WTC11 (cell line): ENCODE measurements around the gene LMAN2. TPM values are rescaled to one million over a fixed set of nuclear protein-coding genes. Genes with fewer than 3 reads are reported as not detected.
A peak's percentile ranks its signal among the peaks of the same experiment; 100 is the strongest.

Source experiments
- CREM ChIP-seq: sonication (generic); formaldehyde crosslinking; IDR thresholded peaks from 2 replicates; pipeline ENCODE4 v1.8.1; 2022; ENCODE audit warnings: mild to moderate bottlenecking, missing genetic modification reagents, moderate library complexity
- ESRRA ChIP-seq: sonication (generic); formaldehyde crosslinking; IDR thresholded peaks from 2 replicates; pipeline ENCODE4 v1.8.1; 2022; ENCODE audit warnings: mild to moderate bottlenecking, missing genetic modification reagents, borderline replicate concordance
- ETV6 ChIP-seq: sonication (generic); formaldehyde crosslinking; IDR thresholded peaks from 2 replicates; pipeline ENCODE4 v1.8.1; 2022; ENCODE audit warnings: mild to moderate bottlenecking, missing genetic modification reagents
- IRF2 ChIP-seq: sonication (generic); formaldehyde crosslinking; IDR thresholded peaks from 2 replicates; pipeline ENCODE4 v1.8.0; 2022; ENCODE audit warnings: low read depth, missing genetic modification reagents, borderline replicate concordance
- KAT7 ChIP-seq: sonication (generic); formaldehyde crosslinking; IDR thresholded peaks from 2 replicates; pipeline ENCODE4 v1.8.1; 2023; ENCODE audit warnings: missing genetic modification reagents, mild to moderate bottlenecking, borderline replicate concordance
- RORB ChIP-seq: fragments of 250-450 bp; sonication (Bioruptor Pico); IDR thresholded peaks from 2 replicates; pipeline ENCODE4 v1.9.0; 2021; ENCODE audit warnings: mild to moderate bottlenecking
- SMAD4 ChIP-seq: sonication (generic); formaldehyde crosslinking; IDR thresholded peaks from 2 replicates; pipeline ENCODE4 v1.8.0; 2022; ENCODE audit warnings: mild to moderate bottlenecking, missing genetic modification reagents
- SP1 ChIP-seq: sonication (generic); formaldehyde crosslinking; conservative IDR thresholded peaks from 2 replicates; pipeline ENCODE4 v1.8.1; 2022; ENCODE audit warnings: missing genetic modification reagents
- TCF7 ChIP-seq: sonication (generic); formaldehyde crosslinking; IDR thresholded peaks from 2 replicates; pipeline ENCODE4 v1.8.0; 2022; ENCODE audit warnings: mild to moderate bottlenecking, low read depth, missing genetic modification reagents, moderate library complexity
- ZNF396 ChIP-seq: fragments of 250-450 bp; sonication (Bioruptor Pico); IDR thresholded peaks from 2 replicates; pipeline ENCODE4 v1.8.0; 2021; ENCODE audit warnings: mild to moderate bottlenecking, moderate library complexity, borderline replicate concordance
- ZNF416 ChIP-seq: fragments of 250-450 bp; sonication (Bioruptor Pico); IDR thresholded peaks from 2 replicates; pipeline ENCODE4 v1.9.0; 2021; ENCODE audit warnings: mild to moderate bottlenecking, inconsistent platforms
- ZNF423 ChIP-seq: fragments of 250-450 bp; sonication (Bioruptor Pico); IDR thresholded peaks from 2 replicates; pipeline ENCODE4 v2.1.2; 2022; ENCODE audit warnings: mild to moderate bottlenecking, moderate library complexity
- ZNF671 ChIP-seq: fragments of 250-450 bp; sonication (Bioruptor Pico); IDR thresholded peaks from 2 replicates; pipeline ENCODE4 v1.8.0; 2021; ENCODE audit warnings: mild to moderate bottlenecking
- total RNA-seq: library from RNA; stranded (reverse); gene quantifications from 3 replicates; pipeline ENCODE4 v1.2.3, GENCODE V29; 2021
- TF ChIP-seq, protein P1 (sequence below): sonication (generic); formaldehyde crosslinking; IDR thresholded peaks from 2 replicates; pipeline ENCODE4 v1.8.1; 2022; ENCODE audit warnings: low read depth, missing genetic modification reagents, borderline replicate concordance
- TF ChIP-seq, protein P2 (sequence below): sonication (generic); formaldehyde crosslinking; IDR thresholded peaks from 2 replicates; pipeline ENCODE4 v1.8.0; 2022; ENCODE audit warnings: mild to moderate bottlenecking, missing genetic modification reagents
- TF ChIP-seq, protein P3 (sequence below): sonication (generic); formaldehyde crosslinking; IDR thresholded peaks from 2 replicates; pipeline ENCODE4 v1.8.1; 2023; ENCODE audit warnings: mild to moderate bottlenecking, missing genetic modification reagents
- TF ChIP-seq, protein P4 (sequence below): fragments of 250-450 bp; sonication (Bioruptor Pico); IDR thresholded peaks from 2 replicates; pipeline ENCODE4 v1.9.0; 2021; ENCODE audit warnings: mild to moderate bottlenecking, borderline replicate concordance
- TF ChIP-seq, protein P5 (sequence below): sonication (generic); formaldehyde crosslinking; IDR thresholded peaks from 2 replicates; pipeline ENCODE4 v1.8.0; 2022; ENCODE audit warnings: missing genetic modification reagents
- TF ChIP-seq, protein P6 (sequence below): sonication (generic); formaldehyde crosslinking; IDR thresholded peaks from 2 replicates; pipeline ENCODE4 v1.8.1; 2023; ENCODE audit warnings: mild to moderate bottlenecking, missing genetic modification reagents, moderate library complexity
- TF ChIP-seq, protein P7 (sequence below): fragments of 250-450 bp; sonication (Bioruptor Pico); IDR thresholded peaks from 2 replicates; pipeline ENCODE4 v1.9.0; 2021; ENCODE audit warnings: moderate library complexity, mild to moderate bottlenecking, inconsistent platforms, borderline replicate concordance
- TF ChIP-seq, protein P8 (sequence below): sonication (generic); formaldehyde crosslinking; IDR thresholded peaks from 2 replicates; pipeline ENCODE4 v1.8.0; 2022; ENCODE audit warnings: mild to moderate bottlenecking, missing genetic modification reagents

Gene LMAN2
- total RNA-seq, 1 experiment from 2014 or later = 162 TPM

DNA sequence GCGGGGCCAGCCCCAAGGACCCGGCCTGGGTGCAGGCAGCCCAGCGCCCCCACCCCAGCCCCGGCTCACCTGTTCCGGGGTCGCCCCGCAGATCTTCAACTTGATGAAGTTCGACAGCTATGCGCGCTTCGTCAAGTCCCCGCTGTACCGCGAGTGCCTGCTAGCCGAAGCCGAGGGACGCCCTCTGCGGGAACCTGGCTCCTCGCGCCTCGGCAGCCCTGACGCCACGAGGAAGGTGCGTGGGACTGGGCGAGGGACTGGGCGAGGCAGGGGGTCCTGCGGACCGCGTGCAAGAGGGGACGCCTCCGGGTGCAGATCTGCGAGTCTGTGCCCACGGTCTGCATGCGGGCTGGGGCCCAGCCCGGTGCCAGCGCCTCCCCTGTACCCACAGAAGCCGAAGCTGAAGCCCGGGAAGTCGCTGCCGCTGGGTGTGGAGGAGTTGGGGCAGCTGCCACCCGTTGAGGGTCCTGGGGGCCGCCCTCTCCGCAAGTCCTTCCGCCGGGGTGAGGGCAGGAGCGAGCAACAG is 15.9 kb upstream of the LMAN2 start (continued):
- TF ChIP-seq KAT7 = no peak
- TF ChIP-seq, protein P1, sequence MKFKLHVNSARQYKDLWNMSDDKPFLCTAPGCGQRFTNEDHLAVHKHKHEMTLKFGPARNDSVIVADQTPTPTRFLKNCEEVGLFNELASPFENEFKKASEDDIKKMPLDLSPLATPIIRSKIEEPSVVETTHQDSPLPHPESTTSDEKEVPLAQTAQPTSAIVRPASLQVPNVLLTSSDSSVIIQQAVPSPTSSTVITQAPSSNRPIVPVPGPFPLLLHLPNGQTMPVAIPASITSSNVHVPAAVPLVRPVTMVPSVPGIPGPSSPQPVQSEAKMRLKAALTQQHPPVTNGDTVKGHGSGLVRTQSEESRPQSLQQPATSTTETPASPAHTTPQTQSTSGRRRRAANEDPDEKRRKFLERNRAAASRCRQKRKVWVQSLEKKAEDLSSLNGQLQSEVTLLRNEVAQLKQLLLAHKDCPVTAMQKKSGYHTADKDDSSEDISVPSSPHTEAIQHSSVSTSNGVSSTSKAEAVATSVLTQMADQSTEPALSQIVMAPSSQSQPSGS (CRISPR knock-in tag) = peak; percentile 84; the same call in 1 of the 2 replicates
- TF ChIP-seq, protein P2, sequence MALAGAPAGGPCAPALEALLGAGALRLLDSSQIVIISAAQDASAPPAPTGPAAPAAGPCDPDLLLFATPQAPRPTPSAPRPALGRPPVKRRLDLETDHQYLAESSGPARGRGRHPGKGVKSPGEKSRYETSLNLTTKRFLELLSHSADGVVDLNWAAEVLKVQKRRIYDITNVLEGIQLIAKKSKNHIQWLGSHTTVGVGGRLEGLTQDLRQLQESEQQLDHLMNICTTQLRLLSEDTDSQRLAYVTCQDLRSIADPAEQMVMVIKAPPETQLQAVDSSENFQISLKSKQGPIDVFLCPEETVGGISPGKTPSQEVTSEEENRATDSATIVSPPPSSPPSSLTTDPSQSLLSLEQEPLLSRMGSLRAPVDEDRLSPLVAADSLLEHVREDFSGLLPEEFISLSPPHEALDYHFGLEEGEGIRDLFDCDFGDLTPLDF (CRISPR knock-in tag) = peak; percentile 84
- no peak for TF ChIP-seq TCF7 (CRISPR knock-in tag)
- 0 out of 2 replicates have a peak, but pooled peaks have one; percentile 29 for TF ChIP-seq CREM (CRISPR knock-in tag)
- TF ChIP-seq, protein P3, sequence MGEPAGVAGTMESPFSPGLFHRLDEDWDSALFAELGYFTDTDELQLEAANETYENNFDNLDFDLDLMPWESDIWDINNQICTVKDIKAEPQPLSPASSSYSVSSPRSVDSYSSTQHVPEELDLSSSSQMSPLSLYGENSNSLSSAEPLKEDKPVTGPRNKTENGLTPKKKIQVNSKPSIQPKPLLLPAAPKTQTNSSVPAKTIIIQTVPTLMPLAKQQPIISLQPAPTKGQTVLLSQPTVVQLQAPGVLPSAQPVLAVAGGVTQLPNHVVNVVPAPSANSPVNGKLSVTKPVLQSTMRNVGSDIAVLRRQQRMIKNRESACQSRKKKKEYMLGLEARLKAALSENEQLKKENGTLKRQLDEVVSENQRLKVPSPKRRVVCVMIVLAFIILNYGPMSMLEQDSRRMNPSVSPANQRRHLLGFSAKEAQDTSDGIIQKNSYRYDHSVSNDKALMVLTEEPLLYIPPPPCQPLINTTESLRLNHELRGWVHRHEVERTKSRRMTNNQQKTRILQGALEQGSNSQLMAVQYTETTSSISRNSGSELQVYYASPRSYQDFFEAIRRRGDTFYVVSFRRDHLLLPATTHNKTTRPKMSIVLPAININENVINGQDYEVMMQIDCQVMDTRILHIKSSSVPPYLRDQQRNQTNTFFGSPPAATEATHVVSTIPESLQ (CRISPR knock-in tag) = no peak
- TF ChIP-seq SP1 (CRISPR knock-in tag) = peak; percentile 54; the same call in 1 of the 2 replicates
- no peak for TF ChIP-seq SMAD4 (CRISPR knock-in tag)
- TF ChIP-seq ZNF671 (CRISPR knock-in tag) = no peak
- no peak for TF ChIP-seq IRF2 (CRISPR knock-in tag)
- TF ChIP-seq, protein P4, sequence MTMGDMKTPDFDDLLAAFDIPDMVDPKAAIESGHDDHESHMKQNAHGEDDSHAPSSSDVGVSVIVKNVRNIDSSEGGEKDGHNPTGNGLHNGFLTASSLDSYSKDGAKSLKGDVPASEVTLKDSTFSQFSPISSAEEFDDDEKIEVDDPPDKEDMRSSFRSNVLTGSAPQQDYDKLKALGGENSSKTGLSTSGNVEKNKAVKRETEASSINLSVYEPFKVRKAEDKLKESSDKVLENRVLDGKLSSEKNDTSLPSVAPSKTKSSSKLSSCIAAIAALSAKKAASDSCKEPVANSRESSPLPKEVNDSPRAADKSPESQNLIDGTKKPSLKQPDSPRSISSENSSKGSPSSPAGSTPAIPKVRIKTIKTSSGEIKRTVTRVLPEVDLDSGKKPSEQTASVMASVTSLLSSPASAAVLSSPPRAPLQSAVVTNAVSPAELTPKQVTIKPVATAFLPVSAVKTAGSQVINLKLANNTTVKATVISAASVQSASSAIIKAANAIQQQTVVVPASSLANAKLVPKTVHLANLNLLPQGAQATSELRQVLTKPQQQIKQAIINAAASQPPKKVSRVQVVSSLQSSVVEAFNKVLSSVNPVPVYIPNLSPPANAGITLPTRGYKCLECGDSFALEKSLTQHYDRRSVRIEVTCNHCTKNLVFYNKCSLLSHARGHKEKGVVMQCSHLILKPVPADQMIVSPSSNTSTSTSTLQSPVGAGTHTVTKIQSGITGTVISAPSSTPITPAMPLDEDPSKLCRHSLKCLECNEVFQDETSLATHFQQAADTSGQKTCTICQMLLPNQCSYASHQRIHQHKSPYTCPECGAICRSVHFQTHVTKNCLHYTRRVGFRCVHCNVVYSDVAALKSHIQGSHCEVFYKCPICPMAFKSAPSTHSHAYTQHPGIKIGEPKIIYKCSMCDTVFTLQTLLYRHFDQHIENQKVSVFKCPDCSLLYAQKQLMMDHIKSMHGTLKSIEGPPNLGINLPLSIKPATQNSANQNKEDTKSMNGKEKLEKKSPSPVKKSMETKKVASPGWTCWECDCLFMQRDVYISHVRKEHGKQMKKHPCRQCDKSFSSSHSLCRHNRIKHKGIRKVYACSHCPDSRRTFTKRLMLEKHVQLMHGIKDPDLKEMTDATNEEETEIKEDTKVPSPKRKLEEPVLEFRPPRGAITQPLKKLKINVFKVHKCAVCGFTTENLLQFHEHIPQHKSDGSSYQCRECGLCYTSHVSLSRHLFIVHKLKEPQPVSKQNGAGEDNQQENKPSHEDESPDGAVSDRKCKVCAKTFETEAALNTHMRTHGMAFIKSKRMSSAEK = no peak
- TF ChIP-seq, protein P5, sequence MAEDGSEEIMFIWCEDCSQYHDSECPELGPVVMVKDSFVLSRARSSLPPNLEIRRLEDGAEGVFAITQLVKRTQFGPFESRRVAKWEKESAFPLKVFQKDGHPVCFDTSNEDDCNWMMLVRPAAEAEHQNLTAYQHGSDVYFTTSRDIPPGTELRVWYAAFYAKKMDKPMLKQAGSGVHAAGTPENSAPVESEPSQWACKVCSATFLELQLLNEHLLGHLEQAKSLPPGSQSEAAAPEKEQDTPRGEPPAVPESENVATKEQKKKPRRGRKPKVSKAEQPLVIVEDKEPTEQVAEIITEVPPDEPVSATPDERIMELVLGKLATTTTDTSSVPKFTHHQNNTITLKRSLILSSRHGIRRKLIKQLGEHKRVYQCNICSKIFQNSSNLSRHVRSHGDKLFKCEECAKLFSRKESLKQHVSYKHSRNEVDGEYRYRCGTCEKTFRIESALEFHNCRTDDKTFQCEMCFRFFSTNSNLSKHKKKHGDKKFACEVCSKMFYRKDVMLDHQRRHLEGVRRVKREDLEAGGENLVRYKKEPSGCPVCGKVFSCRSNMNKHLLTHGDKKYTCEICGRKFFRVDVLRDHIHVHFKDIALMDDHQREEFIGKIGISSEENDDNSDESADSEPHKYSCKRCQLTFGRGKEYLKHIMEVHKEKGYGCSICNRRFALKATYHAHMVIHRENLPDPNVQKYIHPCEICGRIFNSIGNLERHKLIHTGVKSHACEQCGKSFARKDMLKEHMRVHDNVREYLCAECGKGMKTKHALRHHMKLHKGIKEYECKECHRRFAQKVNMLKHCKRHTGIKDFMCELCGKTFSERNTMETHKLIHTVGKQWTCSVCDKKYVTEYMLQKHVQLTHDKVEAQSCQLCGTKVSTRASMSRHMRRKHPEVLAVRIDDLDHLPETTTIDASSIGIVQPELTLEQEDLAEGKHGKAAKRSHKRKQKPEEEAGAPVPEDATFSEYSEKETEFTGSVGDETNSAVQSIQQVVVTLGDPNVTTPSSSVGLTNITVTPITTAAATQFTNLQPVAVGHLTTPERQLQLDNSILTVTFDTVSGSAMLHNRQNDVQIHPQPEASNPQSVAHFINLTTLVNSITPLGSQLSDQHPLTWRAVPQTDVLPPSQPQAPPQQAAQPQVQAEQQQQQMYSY = peak; percentile 75
- TF ChIP-seq ZNF396 (CRISPR knock-in tag) = no peak
- TF ChIP-seq ZNF423 (CRISPR knock-in tag) = no peak
- no peak for TF ChIP-seq ZNF416
- peak; percentile 91; the same call in 1 of the 2 replicates for TF ChIP-seq ESRRA
- TF ChIP-seq, protein P6, sequence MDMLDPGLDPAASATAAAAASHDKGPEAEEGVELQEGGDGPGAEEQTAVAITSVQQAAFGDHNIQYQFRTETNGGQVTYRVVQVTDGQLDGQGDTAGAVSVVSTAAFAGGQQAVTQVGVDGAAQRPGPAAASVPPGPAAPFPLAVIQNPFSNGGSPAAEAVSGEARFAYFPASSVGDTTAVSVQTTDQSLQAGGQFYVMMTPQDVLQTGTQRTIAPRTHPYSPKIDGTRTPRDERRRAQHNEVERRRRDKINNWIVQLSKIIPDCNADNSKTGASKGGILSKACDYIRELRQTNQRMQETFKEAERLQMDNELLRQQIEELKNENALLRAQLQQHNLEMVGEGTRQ (CRISPR knock-in tag) = no peak
- TF ChIP-seq RORB (CRISPR knock-in tag) = no peak
- TF ChIP-seq ETV6 = peak; percentile 87; the same call in 1 of the 2 replicates
- TF ChIP-seq, protein P7, sequence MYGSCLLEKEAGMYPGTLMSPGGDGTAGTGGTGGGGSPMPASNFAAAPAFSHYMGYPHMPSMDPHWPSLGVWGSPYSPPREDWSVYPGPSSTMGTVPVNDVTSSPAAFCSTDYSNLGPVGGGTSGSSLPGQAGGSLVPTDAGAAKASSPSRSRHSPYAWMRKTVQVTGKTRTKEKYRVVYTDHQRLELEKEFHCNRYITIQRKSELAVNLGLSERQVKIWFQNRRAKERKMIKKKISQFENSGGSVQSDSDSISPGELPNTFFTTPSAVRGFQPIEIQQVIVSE (CRISPR knock-in tag) = no peak
- TF ChIP-seq, protein P8, sequence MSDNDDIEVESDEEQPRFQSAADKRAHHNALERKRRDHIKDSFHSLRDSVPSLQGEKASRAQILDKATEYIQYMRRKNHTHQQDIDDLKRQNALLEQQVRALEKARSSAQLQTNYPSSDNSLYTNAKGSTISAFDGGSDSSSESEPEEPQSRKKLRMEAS (CRISPR knock-in tag) = peak; percentile 98
